Epithelial cell of esophagus (primary cell): Measurements from ENCODE around the gene TAF10.

Source experiments
- DNase-seq: peaks from one replicate; pipeline ENCODE4 v3.0.0; 2010; ENCODE audit warnings: low read depth
- H3K4me3 ChIP-seq: 2 replicates; pipeline ENCODE4 v1.5.1; 2011; ENCODE audit warnings: mild to moderate bottlenecking, low read length, control low read depth
- TF ChIP-seq, protein P1 (sequence below): IDR thresholded peaks from 2 replicates; pipeline ENCODE4 v1.5.1; 2011; ENCODE audit warnings: low read depth, mild to moderate bottlenecking, low read length, control low read depth, inconsistent platforms; ENCODE audit not compliant: insufficient read depth; ENCODE audit errors: missing control alignments

The TAF10 gene

DNA sequence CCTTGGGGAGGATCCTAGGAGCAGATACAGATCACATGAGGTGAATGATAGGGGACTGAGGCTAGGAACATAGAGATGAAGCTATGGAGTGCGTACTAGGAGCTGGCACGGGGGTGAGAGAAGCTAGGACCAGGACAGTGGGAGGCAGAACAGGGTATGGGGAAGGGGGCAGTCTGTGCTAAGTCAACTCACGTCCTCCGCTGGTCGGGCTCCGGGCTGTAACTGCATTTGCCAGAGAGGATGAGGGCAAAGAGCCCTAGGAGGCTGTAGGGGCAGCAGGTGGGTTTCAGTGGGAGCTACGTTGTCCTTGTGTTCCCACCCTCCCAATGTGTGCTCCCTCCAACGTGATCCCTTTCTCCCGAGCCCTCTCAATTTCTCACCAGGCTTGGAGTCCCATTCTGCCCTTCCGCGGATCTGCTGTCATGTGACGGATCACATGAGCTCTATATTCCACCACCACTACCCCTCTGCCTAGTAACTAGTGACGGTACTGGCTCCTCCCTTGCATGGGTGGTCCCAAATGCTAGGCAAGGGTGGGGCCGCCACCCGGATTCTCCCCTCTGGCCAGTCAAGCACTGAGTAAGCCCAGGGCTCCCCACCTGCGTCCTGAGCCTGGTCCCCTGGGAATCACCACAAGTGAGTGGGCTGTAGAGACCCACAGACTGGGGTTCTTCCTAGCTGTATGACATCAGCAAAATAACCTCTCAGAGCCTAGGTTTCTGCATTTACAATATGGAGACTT lies 7.2 kb upstream of the TAF10 start, which contains the start of gene TPP1:
TSS of gene TPP1 (minus strand) at position 419 of the 742 bp plus-strand sequence. CDS start at position 397, 22 bp downstream.
- TF ChIP-seq, protein P1, sequence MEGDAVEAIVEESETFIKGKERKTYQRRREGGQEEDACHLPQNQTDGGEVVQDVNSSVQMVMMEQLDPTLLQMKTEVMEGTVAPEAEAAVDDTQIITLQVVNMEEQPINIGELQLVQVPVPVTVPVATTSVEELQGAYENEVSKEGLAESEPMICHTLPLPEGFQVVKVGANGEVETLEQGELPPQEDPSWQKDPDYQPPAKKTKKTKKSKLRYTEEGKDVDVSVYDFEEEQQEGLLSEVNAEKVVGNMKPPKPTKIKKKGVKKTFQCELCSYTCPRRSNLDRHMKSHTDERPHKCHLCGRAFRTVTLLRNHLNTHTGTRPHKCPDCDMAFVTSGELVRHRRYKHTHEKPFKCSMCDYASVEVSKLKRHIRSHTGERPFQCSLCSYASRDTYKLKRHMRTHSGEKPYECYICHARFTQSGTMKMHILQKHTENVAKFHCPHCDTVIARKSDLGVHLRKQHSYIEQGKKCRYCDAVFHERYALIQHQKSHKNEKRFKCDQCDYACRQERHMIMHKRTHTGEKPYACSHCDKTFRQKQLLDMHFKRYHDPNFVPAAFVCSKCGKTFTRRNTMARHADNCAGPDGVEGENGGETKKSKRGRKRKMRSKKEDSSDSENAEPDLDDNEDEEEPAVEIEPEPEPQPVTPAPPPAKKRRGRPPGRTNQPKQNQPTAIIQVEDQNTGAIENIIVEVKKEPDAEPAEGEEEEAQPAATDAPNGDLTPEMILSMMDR = no peak
- H3K4me3 ChIP-seq = peak within 1 kb of the TSS; percentile 89
- DNase-seq = peak; percentile 95

DNA sequence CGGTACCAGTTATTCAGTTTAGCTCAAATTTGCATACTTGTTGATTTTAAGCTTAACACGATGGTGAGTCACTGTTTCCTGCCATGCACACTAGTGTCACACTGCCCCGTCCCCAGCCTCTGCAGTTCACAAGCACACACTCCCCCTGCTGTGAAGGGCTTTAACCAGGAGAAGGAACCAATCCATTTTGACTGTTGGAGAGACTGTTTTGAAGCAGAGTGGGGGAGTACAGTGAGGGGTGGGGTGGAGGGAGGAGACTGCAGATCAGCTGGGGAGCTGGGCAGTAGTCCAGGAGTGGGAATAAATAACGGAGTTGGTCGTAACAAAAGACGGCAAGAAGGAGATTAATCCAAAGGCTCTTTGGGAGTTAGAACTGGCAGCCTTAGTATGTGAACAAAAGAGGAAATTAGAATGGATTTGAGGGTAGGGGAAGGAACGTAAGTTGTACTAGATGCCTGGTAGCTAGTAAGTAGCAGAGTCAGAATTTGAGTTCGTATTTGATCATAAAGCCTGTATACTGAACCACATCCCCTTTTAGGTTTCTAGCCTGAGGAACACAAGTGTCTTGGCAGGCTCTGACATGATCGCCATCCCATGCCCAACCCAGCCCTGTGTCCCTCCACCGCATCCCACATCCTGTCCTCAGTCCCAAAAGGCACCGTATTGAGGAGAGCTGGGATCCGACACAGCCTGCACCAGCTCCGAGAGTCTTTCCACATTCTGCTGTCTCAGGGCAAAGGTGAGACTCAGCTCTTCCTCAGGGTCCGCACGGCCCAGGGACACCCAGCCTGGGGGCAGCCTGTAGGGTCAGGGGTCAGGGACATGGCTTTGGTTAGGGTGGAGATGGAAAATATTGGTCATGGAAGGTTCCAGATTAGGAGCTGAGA lies 6.3 kb upstream of the TAF10 start:
- H3K4me3 ChIP-seq = peak overlapping the region; percentile 89
- DNase-seq = peak; percentile 48
- TF ChIP-seq, protein P1 = no peak

DNA sequence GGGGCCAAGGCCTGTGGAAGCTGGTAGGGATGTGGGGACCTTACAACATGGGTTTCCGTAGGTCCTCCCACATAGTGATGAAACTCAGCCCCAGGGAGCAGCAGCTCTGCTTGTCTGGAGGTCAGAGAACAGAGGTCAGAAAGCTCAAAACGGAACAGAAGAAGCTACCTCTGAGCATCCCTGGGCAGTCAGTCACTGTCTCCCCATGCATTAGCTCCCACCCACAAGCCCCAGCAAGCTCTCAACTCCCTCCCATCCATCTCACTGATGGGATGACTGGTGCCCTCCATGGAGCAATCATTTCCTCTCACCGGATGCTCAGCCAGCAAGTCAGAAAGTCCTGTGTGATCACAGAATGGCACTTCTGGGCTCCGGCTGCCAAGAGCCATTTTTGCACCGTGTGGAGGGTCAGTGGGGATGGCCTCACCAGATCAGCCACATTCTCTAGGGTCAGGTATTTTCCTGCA lies 5.3 kb upstream of the TAF10 start:
- H3K4me3 ChIP-seq = no peak overlapping the region
- TF ChIP-seq, protein P1 = no peak
- no peak for DNase-seq

DNA sequence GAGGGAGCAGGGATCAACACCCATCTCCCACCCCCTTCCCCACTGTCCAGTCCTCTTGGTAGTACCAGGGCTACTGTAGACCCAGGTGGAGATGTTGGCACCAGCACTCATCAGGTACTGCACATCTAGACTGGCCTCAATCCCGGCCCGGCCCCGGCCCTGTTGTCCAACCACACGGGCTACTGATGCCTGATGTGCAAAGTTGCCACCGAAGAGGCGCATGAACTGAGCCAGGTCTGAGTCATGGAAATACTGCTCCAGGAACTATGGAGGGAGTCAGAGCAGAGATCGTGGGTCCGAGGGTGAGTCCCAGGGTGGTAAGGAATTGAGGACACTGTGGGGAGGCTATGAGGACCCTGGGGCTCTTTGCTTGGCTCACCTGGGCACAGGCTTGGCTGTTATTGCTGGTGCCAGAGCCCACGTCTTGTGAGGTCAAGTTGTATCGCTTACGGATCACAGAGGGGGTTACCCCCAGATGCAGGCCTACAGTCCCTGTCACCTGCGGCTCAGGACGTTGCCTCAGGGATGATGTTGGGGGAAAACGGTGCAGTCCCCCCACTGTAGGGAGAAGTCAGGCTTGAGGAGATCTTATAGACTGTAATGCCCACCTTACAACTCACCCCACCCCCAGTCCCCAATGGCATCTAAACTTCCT lies 4.7 kb upstream of the TAF10 start:
- no peak for DNase-seq
- no peak overlapping the region for H3K4me3 ChIP-seq
- TF ChIP-seq, protein P1 = no peak

DNA sequence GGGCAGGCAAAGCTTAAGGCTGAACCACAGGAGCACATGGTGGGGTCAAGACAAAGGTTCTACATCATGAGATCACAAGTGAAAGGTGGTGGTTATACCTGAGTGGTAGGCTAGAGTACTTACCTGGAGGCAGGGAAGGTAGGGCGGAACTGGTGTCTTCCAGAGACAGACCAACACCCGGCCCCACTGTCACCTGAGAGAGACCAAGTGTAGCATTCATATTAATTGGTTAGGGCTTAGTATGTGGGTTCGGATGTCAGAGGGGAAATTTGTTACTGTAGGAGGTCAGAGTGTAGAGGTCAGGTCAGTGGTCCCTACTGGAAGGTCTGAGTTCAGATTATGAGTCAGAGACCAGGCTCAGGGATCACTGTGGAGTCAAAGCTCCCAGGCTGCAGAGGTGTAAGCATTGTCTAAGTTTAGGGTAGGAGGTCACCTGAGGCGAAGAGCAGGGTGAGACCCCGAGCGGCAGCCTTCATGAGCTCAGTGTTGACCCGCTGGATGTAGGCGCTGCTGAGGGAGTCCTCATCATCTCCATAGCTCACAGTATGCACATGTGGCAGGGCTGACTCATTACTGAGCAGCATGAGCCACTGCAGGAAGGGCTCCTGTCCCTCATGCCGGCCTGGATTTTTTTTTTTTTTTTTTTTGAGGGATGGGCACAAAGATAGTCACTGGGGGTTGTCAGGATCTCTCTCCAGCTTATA lies 4.0 kb upstream of the TAF10 start:
- DNase-seq = peak; percentile 13
- H3K4me3 ChIP-seq = no peak overlapping the region
- TF ChIP-seq, protein P1 = no peak

DNA sequence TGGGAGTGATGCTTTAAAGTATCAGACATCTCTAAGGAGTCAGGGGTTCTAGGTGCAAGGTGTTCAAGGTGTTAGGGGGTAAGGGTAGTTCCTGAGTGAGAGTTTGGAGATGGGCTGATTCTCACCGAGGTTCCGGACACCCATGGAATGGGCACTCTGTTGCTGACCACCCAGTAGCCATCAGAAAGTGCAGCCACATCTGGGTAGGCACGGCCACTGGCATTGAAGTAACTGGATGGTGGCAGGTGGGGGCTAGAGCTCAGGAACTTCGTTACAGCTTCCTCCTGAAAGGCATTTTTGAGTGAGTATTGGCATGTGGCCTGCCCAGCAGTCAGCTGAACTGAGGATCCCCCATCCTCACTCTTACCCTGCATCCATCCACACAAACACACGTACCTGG lies 3.0 kb upstream of the TAF10 start:
- TF ChIP-seq, protein P1 = no peak
- DNase-seq = no peak
- H3K4me3 ChIP-seq = no peak overlapping the region
